Measurements from ENCODE around the gene UBAP2L. TPM values are rescaled to one million over a fixed set of nuclear protein-coding genes. Genes with fewer than 3 reads are reported as not detected.
A peak's percentile ranks its signal among the peaks of the same experiment; 100 is the strongest.

UBAP2L gene
- total and polyA plus RNA-seq, 10 of the 15 experiments (the other 5 are each of a cell fraction or from before 2014, with no cell fraction given) = 49.9 to 198 (median 152) TPM

GRCh38 chr1:154304664-154305337, 84.0 kb downstream of the UBAP2L start (continued):
- TF ChIP-seq POLR2A (IDR thresholded peaks at IDR 0.05; ENCODE audit: low read depth, low read length) (no peak), ZNF274 (IDR thresholded peaks at IDR 0.05; ENCODE audit: insufficient read depth, insufficient read length) (no peak), TAF1 (IDR thresholded peaks at IDR 0.05; ENCODE audit: borderline replicate concordance, low read depth, low read length) (no peak), ZNF207 (IDR thresholded peaks at IDR 0.05; ENCODE audit: borderline replicate concordance) (no peak), SUZ12 (IDR thresholded peaks at IDR 0.05; ENCODE audit: unreplicated experiment) (no peak), SMC3 (IDR thresholded peaks at IDR 0.05; ENCODE audit: borderline replicate concordance, low read length) (no peak), BMI1 (IDR thresholded peaks at IDR 0.05; ENCODE audit: borderline replicate concordance) (no peak), SMAD5 (IDR thresholded peaks at IDR 0.05; ENCODE audit: low read depth) (no peak), BACH1 (IDR thresholded peaks at IDR 0.05; ENCODE audit: borderline replicate concordance) (no peak), CEBPZ (IDR thresholded peaks at IDR 0.05; ENCODE audit: low read depth, low read length) (no peak), YY1 (IDR thresholded peaks at IDR 0.05; ENCODE audit: low read depth, low read length) (peak; percentile 23; the same call in 1 of the 2 replicates), FOXM1 (IDR thresholded peaks at IDR 0.05; ENCODE audit: low read depth, low read length) (no peak; the same call in 1 of the 2 replicates), LARP7 (IDR thresholded peaks at IDR 0.05) (no peak), KDM1A (IDR thresholded peaks at IDR 0.05; ENCODE audit: borderline replicate concordance) (no peak), HSF1 (IDR thresholded peaks at IDR 0.05; ENCODE audit: low read depth, low read length) (no peak), FOS (IDR thresholded peaks at IDR 0.05; ENCODE audit: borderline replicate concordance, extremely low read depth, insufficient read length) (no peak), EED (IDR thresholded peaks at IDR 0.05; ENCODE audit: low read depth) (peak; percentile 76; the same call in 1 of the 2 replicates), NFIC (IDR thresholded peaks at IDR 0.05; ENCODE audit: low read depth, low read length) (peak; percentile 74; the same call in 1 of the 2 replicates), EGR1 (IDR thresholded peaks at IDR 0.05; ENCODE audit: borderline replicate concordance in 1 of 2, low read depth in 2 of 2, low read length in 2 of 2) (no peak), CBX3 (IDR thresholded peaks at IDR 0.05; ENCODE audit: borderline replicate concordance, low read depth) (no peak), POLR2AphosphoS5 (IDR thresholded peaks at IDR 0.05; ENCODE audit: low read length) (no peak), DPF2 (IDR thresholded peaks at IDR 0.05) (no peak)
- TF ChIP-seq, protein P1, sequence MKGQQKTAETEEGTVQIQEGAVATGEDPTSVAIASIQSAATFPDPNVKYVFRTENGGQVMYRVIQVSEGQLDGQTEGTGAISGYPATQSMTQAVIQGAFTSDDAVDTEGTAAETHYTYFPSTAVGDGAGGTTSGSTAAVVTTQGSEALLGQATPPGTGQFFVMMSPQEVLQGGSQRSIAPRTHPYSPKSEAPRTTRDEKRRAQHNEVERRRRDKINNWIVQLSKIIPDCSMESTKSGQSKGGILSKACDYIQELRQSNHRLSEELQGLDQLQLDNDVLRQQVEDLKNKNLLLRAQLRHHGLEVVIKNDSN (IDR thresholded peaks at IDR 0.05; ENCODE audit: borderline replicate concordance, extremely low read length, insufficient read depth, low read depth, low read length) = no peak
- TF ChIP-seq, protein P2, sequence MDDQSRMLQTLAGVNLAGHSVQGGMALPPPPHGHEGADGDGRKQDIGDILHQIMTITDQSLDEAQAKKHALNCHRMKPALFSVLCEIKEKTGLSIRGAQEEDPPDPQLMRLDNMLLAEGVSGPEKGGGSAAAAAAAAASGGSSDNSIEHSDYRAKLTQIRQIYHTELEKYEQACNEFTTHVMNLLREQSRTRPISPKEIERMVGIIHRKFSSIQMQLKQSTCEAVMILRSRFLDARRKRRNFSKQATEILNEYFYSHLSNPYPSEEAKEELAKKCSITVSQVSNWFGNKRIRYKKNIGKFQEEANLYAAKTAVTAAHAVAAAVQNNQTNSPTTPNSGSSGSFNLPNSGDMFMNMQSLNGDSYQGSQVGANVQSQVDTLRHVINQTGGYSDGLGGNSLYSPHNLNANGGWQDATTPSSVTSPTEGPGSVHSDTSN (IDR thresholded peaks at IDR 0.05; ENCODE audit: insufficient replicate concordance, low read depth, low read length) = no peak
